Tibial nerve (tissue), 4 donors: ENCODE measurements around the gene STMP1.

ENCODE experiments used
- EP300 ChIP-seq, 2 donors: sonication (generic); formaldehyde crosslinking; IDR thresholded peaks; one replicate each; pipeline ENCODE4 v1.6.1; 2017; ENCODE audit warnings: antibody characterized with exemption in 2 of 2, mild to moderate bottlenecking in 1 of 2
- POLR2A ChIP-seq, 2 donors: fragments of 450-650 bp; IDR thresholded peaks; one replicate each; pipeline ENCODE4 v1.6.1; 2017; ENCODE audit warnings: antibody characterized with exemption in 2 of 2, mild to moderate bottlenecking in 2 of 2, moderate library complexity in 2 of 2
- TF ChIP-seq, protein P1 (sequence below), 5 experiments: fragments of 200-600 bp in 3 of 5; fragments of 450-650 bp in 2 of 5; sonication (generic) in 3 of 5; IDR thresholded peaks; one replicate each; pipeline ENCODE4 v1.5.1; 2016 to 2019; ENCODE audit warnings: antibody characterized with exemption in 5 of 5, mild to moderate bottlenecking in 3 of 5, moderate library complexity in 2 of 5

DNA sequence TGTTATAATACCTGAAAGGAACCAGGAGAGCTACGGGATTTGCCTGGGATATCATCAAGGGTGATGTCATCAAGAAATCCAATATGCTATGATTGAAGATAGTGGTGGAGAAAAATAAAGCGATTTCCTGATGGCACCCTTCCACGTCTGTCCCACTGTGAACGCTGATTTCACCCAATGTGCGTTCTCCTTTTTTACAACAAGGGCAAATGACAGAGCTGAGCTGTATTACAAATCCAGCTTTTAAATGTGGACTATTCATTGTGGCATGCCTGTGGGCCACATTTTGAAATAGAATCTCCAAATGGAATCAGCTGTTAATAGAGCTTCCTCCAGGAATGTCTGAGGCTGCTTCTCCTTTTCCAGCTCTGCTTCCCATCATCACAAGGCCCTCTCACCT is 42.4 kb downstream of the STMP1 start:
- TF ChIP-seq, protein P1, sequence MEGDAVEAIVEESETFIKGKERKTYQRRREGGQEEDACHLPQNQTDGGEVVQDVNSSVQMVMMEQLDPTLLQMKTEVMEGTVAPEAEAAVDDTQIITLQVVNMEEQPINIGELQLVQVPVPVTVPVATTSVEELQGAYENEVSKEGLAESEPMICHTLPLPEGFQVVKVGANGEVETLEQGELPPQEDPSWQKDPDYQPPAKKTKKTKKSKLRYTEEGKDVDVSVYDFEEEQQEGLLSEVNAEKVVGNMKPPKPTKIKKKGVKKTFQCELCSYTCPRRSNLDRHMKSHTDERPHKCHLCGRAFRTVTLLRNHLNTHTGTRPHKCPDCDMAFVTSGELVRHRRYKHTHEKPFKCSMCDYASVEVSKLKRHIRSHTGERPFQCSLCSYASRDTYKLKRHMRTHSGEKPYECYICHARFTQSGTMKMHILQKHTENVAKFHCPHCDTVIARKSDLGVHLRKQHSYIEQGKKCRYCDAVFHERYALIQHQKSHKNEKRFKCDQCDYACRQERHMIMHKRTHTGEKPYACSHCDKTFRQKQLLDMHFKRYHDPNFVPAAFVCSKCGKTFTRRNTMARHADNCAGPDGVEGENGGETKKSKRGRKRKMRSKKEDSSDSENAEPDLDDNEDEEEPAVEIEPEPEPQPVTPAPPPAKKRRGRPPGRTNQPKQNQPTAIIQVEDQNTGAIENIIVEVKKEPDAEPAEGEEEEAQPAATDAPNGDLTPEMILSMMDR (IDR thresholded peaks at IDR 0.05) = no peak
- TF ChIP-seq POLR2A (IDR thresholded peaks at IDR 0.05) = no peak
- no peak for TF ChIP-seq EP300 (IDR thresholded peaks at IDR 0.05)
